Inflammatory macrophage treated with lipopolysaccharide for 1 hour (primary cell): ENCODE results near the gene CLTB.
"Not testable (repeated sequence)": the region's sequence is repeated elsewhere in the genome, so short reads cannot be mapped to it uniquely, and the experiment has no call there.

Source experiments
- DNase-seq, 2 donors: peaks; one replicate each; pipeline ENCODE4 v3.0.0-alpha.2; 2020 to 2022

Gene CLTB, protein sequence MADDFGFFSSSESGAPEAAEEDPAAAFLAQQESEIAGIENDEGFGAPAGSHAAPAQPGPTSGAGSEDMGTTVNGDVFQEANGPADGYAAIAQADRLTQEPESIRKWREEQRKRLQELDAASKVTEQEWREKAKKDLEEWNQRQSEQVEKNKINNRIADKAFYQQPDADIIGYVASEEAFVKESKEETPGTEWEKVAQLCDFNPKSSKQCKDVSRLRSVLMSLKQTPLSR

DNA sequence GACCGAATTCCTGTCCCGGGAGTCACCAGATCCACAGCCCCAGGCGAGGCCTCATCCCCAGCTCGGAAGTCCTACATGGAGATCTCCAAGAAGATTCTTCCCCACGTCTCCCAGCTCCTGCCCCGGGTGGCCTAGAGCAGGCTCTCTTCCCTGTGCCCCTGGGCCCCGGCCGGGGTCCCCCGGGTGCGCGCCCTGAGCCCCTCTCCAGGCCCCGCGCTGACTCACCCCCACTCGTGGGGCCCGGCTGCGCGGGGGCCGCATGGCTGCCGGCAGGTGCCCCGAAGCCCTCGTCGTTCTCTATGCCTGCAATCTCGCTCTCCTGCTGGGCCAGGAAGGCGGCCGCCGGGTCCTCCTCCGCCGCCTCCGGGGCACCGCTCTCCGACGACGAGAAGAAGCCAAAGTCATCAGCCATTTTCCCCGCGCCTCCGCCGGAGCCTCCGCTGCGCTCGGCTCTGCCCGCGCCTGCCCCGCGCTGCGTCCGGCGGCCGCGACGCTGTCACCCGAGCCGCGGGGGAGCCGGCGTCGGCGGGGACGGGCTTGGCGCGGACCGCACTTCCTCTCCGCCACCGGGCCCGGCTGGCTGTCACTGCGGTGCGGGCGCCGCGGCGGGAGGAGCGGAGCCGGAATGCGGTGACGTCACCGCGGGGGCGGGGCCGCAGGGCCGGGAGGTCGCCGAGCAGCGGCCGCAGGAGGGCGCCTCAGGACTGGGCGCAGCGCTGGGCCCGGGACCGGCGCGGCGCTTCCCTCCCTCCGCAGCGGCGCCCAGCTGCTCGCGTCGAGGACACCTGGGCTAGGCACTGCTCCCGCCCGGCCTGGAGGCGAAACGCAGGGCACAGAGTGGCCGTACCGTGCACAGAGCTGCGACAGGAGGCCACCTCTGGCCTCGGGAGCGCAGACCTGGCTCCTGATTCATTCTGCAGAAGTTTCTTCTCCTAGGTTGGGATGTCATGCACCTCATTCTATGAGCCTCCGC lies at the start of gene CLTB:
CLTB (minus strand) TSS at position 588 of the 973 bp plus-strand sequence; CDS start at position 412, 176 bp downstream.
- peak; percentile 79 to 93 for DNase-seq

GRCh38 chr5:176463113-176463764 lies 46.9 kb upstream of the CLTB start:
- no peak for DNase-seq

DNA sequence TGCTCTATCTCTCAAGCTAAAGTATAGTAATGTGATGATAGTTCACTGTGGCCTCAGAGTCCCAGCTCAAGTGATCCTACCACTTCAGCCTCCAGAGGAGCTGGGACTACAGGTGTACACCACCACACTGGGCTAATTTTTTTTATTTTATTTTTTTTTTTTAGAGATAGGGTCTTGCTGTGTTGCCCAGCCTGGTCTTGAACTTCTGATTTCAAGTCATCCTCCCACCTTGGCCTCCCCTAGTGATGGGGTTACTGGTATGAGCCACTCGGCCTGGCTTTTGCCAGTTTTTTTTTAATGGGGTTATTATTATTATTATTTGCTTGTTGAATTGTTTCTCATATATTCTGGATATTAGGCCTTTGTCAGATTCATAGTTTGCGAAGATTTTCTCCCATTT lies 45.0 kb upstream of the CLTB start:
- no peak for DNase-seq

- no peak for DNase-seq
These were observed 42.7 kb upstream of the CLTB start for GRCh38 chr5:176458904-176459561.

- no peak for DNase-seq
These were observed 38.5 kb upstream of the CLTB start for GRCh38 chr5:176454724-176455394.

DNA sequence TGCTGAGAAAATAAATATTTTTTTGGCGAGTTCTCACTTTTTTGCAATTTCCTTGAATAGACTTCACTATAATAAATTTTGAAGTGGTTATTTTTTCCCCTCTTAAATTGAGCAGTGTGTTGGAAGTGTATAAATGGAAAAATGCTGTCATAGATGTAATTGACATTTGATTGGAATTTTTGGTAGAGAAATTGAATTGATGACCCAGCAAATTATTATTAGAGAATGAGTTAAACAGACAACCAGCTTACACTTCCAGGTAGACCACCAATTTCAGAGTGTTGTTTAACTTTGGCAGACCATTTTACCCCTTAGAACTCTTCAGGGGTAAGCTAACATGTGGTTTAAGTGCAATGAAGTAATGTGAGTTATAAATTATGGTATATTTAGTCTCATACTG lies 33.7 kb upstream of the CLTB start:
- DNase-seq = no peak

DNA sequence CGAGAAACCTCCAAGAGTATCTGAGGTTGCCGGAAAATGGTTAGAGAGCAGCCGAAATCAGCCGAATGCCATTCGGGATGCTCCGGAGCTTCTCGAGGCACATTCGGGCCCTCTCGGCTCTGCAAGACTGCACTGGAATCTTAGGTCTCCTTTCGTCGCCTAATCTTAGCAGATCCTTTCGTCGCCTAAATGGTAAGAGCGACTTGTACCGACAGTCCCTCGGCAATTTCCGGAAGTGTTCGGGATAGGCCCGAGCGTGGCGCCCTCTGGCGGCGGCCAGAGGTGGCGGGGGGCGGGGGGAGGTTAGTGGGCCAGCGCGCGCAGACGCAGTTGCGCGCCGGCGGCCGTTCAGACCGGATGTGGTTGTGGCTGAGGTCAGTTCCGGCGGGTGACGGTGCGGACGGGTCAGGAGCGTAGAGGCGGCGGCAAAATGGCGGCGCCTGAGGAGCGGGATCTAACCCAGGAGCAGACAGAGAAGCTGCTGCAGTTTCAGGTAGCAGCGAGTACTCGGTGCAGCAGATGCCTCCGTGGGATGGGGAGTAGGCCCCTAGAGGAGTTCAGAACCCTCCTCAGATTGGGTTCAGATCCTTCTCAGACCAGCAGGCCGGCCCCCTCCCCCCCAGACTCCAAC lies 31.8 kb upstream of the CLTB start, which contains the start of gene FAF2:
FAF2 (plus strand) TSS at position 408 of the 631 bp plus-strand sequence; CDS start at position 431, 23 bp downstream.
- DNase-seq = peak; percentile 90 to 99

- DNase-seq = no peak
These were observed 31.2 kb upstream of the CLTB start for GRCh38 chr5:176447591-176447977.

GRCh38 chr5:176446884-176447590 lies 30.7 kb upstream of the CLTB start:
- DNase-seq = no peak

DNA sequence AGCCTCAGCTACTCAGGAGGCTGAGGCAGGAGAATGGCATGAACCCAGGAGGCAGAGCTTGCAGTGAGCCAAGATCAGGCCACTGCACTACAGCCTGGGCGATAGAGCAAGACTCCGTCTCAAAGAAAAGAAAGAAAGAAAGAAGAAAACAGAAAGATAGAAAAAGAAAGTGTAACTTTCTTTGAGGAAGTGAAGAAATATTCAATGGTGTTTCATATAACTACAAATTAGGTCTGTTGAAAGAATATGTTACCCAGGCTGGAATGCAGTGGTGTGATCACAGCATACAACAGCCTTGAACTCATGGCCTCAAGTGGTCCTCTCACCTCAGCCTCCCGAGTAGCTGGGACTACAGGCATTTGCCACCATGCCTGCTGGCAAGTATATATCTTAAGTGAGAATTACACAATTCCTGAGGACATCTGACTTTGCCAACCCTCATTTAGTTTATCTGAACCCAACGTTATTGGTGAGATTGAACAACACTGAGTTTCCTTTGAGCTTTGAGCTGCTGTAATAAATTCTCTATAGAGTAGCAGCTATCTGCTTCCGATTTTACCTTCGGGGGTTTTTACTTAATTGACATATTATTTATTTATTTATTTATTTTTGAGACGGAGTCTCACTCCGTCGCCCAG lies 29.8 kb upstream of the CLTB start:
- DNase-seq = peak in 1 of 2 donors; percentile 17

DNA sequence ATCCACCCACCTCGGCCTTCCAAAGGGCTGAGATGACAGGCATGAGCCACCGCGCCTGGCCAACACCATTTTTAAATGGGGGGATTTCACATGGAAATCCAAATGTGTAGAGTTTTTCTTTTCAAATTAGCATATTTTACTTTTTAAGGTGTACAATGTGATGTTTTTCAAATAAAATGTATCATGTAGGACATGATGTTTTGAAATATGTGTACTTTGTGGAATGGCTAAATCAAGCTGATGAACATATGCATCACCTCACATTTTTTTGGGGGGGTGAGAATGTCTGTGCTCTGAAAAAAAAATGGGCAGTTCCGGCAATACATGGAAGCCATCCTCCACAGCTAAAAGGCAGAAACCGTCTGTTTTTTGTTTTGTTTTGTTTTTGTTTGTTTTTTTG lies 28.4 kb upstream of the CLTB start:
- no peak for DNase-seq

DNA sequence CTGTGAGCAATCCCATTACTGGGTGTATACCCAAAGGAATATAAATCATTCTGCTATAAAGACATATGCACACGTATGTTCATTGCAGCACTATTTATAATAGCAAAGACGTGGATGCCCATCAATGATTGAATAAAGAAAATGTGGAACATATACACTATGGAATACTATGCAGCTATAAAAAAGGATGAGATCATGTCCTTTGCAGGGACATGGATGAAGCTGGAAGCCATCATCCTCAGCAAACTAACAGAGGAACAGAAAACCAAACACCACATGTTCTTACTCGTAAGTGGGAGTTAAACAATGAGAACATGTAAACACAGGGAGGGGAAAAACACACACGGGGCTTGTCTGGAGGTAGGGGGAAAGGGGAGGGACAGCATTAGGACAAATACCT lies 26.6 kb upstream of the CLTB start:
- not testable (repeated sequence) for DNase-seq

DNA sequence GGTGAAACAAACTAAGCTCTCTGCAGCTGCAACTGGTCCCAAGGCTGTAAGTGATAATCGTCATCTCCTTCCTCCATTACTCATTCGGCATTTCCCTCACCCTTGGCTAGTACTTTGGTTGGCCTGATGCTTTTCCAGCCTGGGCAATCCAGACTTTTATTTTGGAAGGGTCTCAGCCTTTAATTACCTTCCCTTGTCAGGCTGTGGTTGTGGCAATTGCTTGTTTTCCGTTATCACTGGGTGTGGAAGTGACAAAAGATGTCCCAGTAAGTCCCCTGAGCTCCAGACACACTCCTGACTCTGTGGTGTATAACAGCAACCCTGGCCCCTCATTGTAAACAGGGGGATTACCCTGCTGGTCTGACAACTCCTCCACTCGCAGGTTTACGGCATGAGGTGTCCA lies 25.6 kb upstream of the CLTB start:
- DNase-seq = no peak

DNA sequence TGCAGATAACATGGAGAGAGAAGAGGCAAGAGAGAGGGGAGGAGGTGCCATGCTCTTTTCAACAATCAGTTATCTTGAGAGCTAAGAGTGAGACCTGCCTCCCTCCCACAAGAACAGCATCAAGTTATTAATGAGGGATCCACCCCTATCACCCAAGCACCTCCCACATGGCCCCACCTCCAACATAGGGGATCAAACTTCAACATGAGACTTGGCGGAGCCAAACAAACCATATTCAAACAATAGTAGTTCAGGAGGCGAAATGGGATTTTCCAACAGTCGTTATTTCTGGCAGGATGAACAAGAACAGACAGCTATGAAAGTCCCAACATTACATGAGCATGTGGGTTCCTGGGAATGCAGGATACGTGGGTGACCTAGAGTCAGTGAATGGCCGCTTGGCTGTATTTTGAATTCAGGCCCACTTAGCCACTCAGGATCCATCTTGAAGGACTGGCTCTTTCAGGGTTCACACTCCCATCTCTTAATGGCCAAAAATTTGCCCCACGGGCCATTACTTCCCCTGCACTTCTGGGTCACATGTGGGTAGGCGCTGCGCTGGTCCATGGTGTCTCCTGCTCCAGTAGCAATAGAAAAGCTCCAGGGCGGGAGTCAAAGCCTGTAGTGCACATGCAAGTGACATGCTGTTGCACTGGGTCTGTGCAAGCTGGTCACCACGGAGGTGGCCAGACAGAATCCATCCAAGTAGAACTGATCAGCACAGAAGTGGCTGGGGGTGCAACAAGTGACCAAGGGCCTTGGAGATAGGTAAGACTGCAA lies 24.8 kb upstream of the CLTB start:
- DNase-seq = peak in 1 of 2 donors; percentile 19

DNA sequence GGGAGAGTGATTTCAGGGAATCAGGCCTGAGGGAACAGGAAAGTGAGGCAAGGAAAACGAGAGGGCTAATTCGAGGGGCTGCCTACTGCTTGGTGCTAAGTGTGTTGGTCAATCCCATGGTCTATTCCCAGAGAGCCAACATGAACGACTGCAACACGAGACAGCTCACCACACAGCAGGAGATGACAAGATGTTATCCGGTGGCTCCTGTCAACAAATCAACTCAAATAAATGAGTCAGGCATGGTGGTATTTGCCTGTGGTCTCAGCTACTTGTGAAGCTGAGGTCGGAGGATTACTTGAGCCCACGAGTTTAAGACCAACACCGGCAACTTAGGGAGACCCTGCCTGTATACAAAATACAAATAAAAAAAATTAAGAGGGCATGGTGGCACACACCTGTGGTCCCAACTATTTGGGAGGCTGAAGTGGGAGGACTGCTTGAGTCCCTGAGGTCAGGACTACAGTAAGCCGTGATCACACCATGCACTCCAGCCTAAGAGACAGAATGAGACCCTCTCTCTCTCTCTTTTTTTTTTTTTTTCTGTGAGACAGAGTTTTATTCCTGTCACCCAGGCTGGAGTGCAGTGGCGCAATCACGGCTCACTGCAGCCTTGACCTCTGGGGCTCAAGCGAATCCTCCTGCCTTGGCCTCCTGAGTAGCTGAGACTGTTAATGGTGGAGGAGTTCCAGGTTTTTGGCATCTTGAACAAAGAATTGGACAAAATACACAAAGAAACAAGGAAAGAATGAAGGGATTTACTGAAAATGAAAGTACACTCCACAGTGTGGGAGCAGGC lies 22.8 kb upstream of the CLTB start:
- DNase-seq = no peak

- DNase-seq = peak in 1 of 2 donors; percentile 31
These were observed 20.3 kb upstream of the CLTB start for GRCh38 chr5:176436656-176437055.

GRCh38 chr5:176432707-176433106 lies 16.4 kb upstream of the CLTB start:
- no peak for DNase-seq

- no peak for DNase-seq
These were observed 13.6 kb upstream of the CLTB start for GRCh38 chr5:176429972-176430371.

DNA sequence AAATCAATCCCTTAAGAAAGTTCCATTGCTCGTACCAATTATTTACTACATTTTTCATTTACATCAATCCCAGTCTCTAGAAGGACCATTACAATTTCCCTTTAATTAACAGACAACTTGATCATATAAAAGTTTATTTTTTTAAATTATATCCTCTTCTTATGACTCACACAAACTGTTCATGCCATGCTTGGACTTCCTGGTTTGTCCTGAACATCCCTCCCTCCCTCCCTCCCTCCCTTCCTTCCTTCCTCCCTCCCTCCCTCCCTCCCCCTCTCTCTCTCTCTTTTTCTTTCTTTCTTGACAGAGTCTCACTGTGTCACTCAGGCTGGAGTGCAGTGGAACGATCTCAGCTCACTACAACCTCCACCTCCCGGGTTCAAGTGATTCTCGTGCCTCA lies 11.6 kb upstream of the CLTB start:
- DNase-seq = no peak
